BLaER1 treated with 17β-estradiol and CSF1 and Interleukin-3, amounts not matched to agents 10 nM and 100 nM (cell line): ENCODE results near the gene ELFN1.

Source experiments
- H3K27ac ChIP-seq, 11 experiments: shearing (Covaris generic); formaldehyde crosslinking; 2 replicates each; pipeline ENCODE4 v1.8.1; 2022
- H3K27me3 ChIP-seq, 11 experiments: shearing (Covaris generic); formaldehyde crosslinking; 2 replicates each; pipeline ENCODE4 v1.8.1; 2022
- H3K36me3 ChIP-seq, 11 experiments: shearing (Covaris generic); formaldehyde crosslinking; 2 replicates each; pipeline ENCODE4 v1.8.1; 2022
- H3K4me1 ChIP-seq, 10 experiments: shearing (Covaris generic); formaldehyde crosslinking; 2 replicates each; pipeline ENCODE4 v1.8.1; 2022
- H3K4me2 ChIP-seq, 11 experiments: shearing (Covaris generic); formaldehyde crosslinking; 2 replicates each; pipeline ENCODE4 v1.8.1; 2022
- H3K4me3 ChIP-seq, 10 experiments: shearing (Covaris generic); formaldehyde crosslinking; 2 replicates each; pipeline ENCODE4 v1.8.1; 2022
- H3K9ac ChIP-seq, 11 experiments: shearing (Covaris generic); formaldehyde crosslinking; 2 replicates each; pipeline ENCODE4 v1.8.1; 2022
- H3K9me3 ChIP-seq, 11 experiments: shearing (Covaris generic); formaldehyde crosslinking; replicated peaks in 1 of 11; 2 replicates each; pipeline ENCODE4 v1.8.1; 2022
- H4K20me1 ChIP-seq, 11 experiments: shearing (Covaris generic); formaldehyde crosslinking; 2 replicates each; pipeline ENCODE4 v1.8.1; 2022
- Cebpa-rat ChIP-seq, 11 experiments: shearing (Covaris generic); IDR thresholded peaks; 2 replicates each; pipeline ENCODE4 v1.8.1; 2022

The ELFN1 gene

GRCh38 chr7:1787681-1788235 is 117.7 kb downstream of the ELFN1 start:
- no peak for TF ChIP-seq Cebpa-rat (IDR thresholded peaks at IDR 0.05)
- Histone ChIP-seq H3K27me3 (no peaks in the 10 kb centered on the region), H3K36me3 (no peaks in the 10 kb centered on the region), H3K4me2 (no peak overlapping the region), H3K4me1 (no peaks in the 10 kb centered on the region), H3K4me3 (no peak overlapping the region), H4K20me1 (no peaks in the 10 kb centered on the region), H3K27ac (no peak overlapping the region), H3K9ac (no peak overlapping the region), H3K9me3 (peaks cover 24 to 38% (median 29%) of the 10 kb centered on the region in 11 experiments)

GRCh38 chr7:1794888-1795542 is 124.9 kb downstream of the ELFN1 start:
- Histone ChIP-seq H3K27ac (no peak overlapping the region), H3K36me3 (no peaks in the 10 kb centered on the region), H3K4me1 (peaks cover 0 to under 1% (median 0%) of the 10 kb centered on the region in 10 experiments; a peak in 1 of 20 replicates), H3K4me3 (no peak overlapping the region; a peak in 2 of 20 replicates), H3K9me3 (peaks cover 42 to 60% (median 46%) of the 10 kb centered on the region in 11 experiments), H3K4me2 (no peak overlapping the region), H4K20me1 (no peaks in the 10 kb centered on the region), H3K9ac (no peak overlapping the region), H3K27me3 (no peaks in the 10 kb centered on the region)
- TF ChIP-seq Cebpa-rat (IDR thresholded peaks at IDR 0.05), result no peak
